H1 (cell line): ENCODE data around the gene P2RY11.

Source experiments
- BRCA1 ChIP-seq: IDR thresholded peaks from 2 replicates; pipeline ENCODE4 v1.6.1; 2012; ENCODE audit warnings: low read depth, low read length, improper control_type of control experiment
- CTCF ChIP-seq, 3 experiments: IDR thresholded peaks; 1 replicate in 2 of 3; 2 replicates in 1 of 3; pipeline versions ENCODE4 v1.5.1 to v1.6.1; 2011; ENCODE audit warnings: low read length in 3 of 3, mild to moderate bottlenecking in 3 of 3, inconsistent platforms in 2 of 3, low read depth in 1 of 3, moderate library complexity in 1 of 3; ENCODE audit not compliant: insufficient read depth in 1 of 3; ENCODE audit errors: control extremely low read depth in 1 of 3
- HDAC2 ChIP-seq, 2 experiments: fragments of 300-600 bp in 1 of 2; sonication (generic) in 1 of 2; IDR thresholded peaks; 2 replicates each; pipeline ENCODE4 v1.6.1; 2011 to 2012; ENCODE audit warnings: low read depth in 2 of 2, low read length in 2 of 2, mild to moderate bottlenecking in 2 of 2, moderate library complexity in 2 of 2, borderline replicate concordance in 1 of 2, inconsistent platforms in 1 of 2

DNA sequence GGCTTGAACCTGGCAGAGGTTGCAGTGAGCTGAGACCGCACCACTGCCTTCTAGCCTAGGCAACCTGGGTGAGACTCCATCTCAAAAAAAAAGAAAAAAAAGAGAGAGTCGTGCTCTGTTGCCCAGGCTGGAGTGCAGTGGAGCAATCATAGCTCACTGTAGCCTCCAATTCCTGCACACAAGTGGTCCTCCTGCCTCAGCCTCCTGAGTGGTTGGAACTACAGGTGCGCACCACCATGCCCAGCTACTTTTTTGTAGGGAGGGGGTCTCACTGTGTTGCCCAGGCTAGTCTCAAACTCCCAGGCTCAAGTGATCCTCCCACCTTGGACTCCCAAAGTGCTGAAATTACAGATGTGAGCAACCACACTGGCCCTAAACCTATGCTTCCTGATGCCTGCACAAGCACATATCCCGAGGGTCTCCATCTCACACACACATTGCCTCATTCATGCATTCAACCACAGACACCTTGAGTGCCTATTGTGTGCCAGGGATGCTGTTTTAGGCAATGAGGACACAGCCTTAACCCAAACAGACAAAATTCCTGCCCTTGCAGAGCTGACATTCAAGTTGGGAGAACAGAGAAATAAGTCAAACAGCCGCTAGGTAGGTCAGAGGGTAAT, 11.2 kb upstream of the P2RY11 start:
- TF ChIP-seq CTCF (IDR thresholded peaks at IDR 0.05; ENCODE audit: control extremely low read depth in 1 of 3, insufficient read depth in 1 of 3, low read depth in 1 of 3, low read length in 3 of 3) (no peak), HDAC2 (IDR thresholded peaks at IDR 0.05; ENCODE audit: borderline replicate concordance in 1 of 2, low read depth in 2 of 2, low read length in 2 of 2) (no peak), BRCA1 (no peak)
